GM12891 (cell line): ENCODE measurements around the gene LAMB4.

ENCODE experiments used
- PAX5 ChIP-seq: IDR thresholded peaks from 2 replicates; pipeline ENCODE4 v1.6.1; 2011; ENCODE audit warnings: low read length, moderate library complexity, mild to moderate bottlenecking; ENCODE audit not compliant: insufficient read depth, severe bottlenecking
- POLR2A ChIP-seq: IDR thresholded peaks from 2 replicates; pipeline ENCODE4 v1.6.1; 2011; ENCODE audit warnings: low read depth, low read length, control low read depth
- POLR2AphosphoS5 ChIP-seq: IDR thresholded peaks from 2 replicates; pipeline ENCODE4 v1.6.1; 2011; ENCODE audit warnings: low read depth, low read length, control low read depth
- POU2F2 ChIP-seq: IDR thresholded peaks from 2 replicates; pipeline ENCODE4 v1.6.1; 2011; ENCODE audit warnings: low read depth, mild to moderate bottlenecking, control low read depth, low read length, moderate library complexity
- SPI1 ChIP-seq: IDR thresholded peaks from 2 replicates; pipeline ENCODE4 v1.6.1; 2011; ENCODE audit warnings: low read depth, low read length, control low read depth
- TAF1 ChIP-seq: IDR thresholded peaks from 2 replicates; pipeline ENCODE4 v1.6.1; 2011; ENCODE audit warnings: low read depth, low read length, control low read depth

- TF ChIP-seq POLR2AphosphoS5 (no peak), POLR2A (no peak), TAF1 (no peak), SPI1 (no peak), POU2F2 (no peak), PAX5 (no peak)
These were observed 35.0 kb downstream of the LAMB4 start for GRCh38 chr7:108094933-108095710.
